Breast epithelium (tissue), 4 donors: ENCODE results near the gene FGFBP2. TPM values are rescaled to one million over a fixed set of nuclear protein-coding genes. Genes with fewer than 3 reads are reported as not detected.

Experiments
- DNase-seq, 2 donors: peaks; one replicate each; pipeline ENCODE4 v3.0.0-alpha.2; 2019; ENCODE audit warnings: low spot score in 2 of 2
- H3K27ac ChIP-seq, 2 donors: fragments of 200-600 bp; sonication (generic) in 1 of 2; one replicate each; pipeline ENCODE4 v1.5.1; 2016 to 2019; ENCODE audit warnings: mild to moderate bottlenecking in 1 of 2
- H3K27me3 ChIP-seq, 2 donors: fragments of 200-600 bp; sonication (generic) in 1 of 2; one replicate each; pipeline versions ENCODE4 v1.5.1 to v1.6.0; 2017 to 2019; ENCODE audit warnings: control low read depth in 1 of 2, mild to moderate bottlenecking in 1 of 2
- H3K36me3 ChIP-seq: fragments of 200-600 bp; one replicate; pipeline ENCODE4 v1.5.1; 2019
- H3K4me1 ChIP-seq, 2 donors: fragments of 200-600 bp; sonication (generic); one replicate each; pipeline ENCODE4 v1.5.1; 2016 to 2019; ENCODE audit warnings: control low read depth in 1 of 2
- H3K4me3 ChIP-seq, 3 donors: fragments of 200-600 bp; sonication (generic); 1 replicate in 2 of 3; 2 replicates in 1 of 3; pipeline ENCODE4 v1.5.1; 2016 to 2019; ENCODE audit warnings: mild to moderate bottlenecking in 3 of 3, moderate library complexity in 2 of 3
- H3K9me3 ChIP-seq, 2 donors: fragments of 200-600 bp; sonication (generic) in 1 of 2; one replicate each; pipeline ENCODE4 v1.5.1; 2016 to 2019; ENCODE audit warnings: control low read depth in 1 of 2
- POLR2A ChIP-seq: fragments of 450-650 bp; IDR thresholded peaks from one replicate; pipeline ENCODE4 v1.6.1; 2016; ENCODE audit warnings: antibody characterized with exemption, mild to moderate bottlenecking, moderate library complexity
- POLR2AphosphoS5 ChIP-seq, 3 donors: sonication (generic); formaldehyde crosslinking; IDR thresholded peaks; one replicate each; pipeline ENCODE4 v1.6.1; 2017; ENCODE audit warnings: antibody characterized with exemption in 3 of 3
- intact Hi-C: fragments of 100-400 bp; cut with DNase I; formaldehyde crosslinking; loops from one replicate; pipeline ENCODE4 v1.15.1; 2023; ENCODE audit warnings: low total_unique reads
- total RNA-seq, 3 donors: library from RNA; depleted of rRNA; stranded (reverse); fragments of >200 nt; gene quantifications; one replicate each; pipeline ENCODE4 v1.1.0, GENCODE V29; 2016
- TF ChIP-seq, protein P1 (sequence below), 3 donors: fragments of 450-650 bp; IDR thresholded peaks; one replicate each; pipeline ENCODE4 v1.5.1; 2016 to 2017; ENCODE audit warnings: antibody characterized with exemption in 3 of 3, mild to moderate bottlenecking in 3 of 3, moderate library complexity in 3 of 3

The FGFBP2 gene
- total RNA-seq, 3 donors from 2014 or later, result 3.4 to 6.4 (median 6.2) TPM

DNA sequence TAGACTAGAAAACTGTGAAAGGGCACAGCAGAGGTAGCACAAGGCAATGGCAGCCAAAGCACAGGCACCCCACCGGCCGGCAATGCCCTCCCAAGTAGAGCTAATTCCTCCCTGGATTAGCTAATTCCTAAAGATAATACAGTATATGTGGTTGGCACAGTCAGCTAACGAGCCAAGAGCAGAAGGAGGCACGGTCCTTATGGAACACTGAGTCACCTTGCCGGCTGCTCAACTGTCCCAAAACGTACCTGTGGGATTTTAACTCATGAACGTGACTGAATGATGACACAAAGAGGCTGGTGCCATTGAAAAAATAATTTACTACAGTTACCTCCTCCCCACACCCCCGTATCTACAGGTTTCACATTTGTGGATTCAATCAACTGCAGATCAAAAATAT lies 15.3 kb downstream of the FGFBP2 start:
- Histone ChIP-seq H3K27me3 (no peaks in the 10 kb centered on the region), H3K4me3 (no peak overlapping the region), H3K36me3 (no peaks in the 10 kb centered on the region), H3K27ac (no peak overlapping the region), H3K4me1 (no peaks in the 10 kb centered on the region), H3K9me3 (no peaks in the 10 kb centered on the region)
- DNase-seq, result no peak
- TF ChIP-seq, protein P1, sequence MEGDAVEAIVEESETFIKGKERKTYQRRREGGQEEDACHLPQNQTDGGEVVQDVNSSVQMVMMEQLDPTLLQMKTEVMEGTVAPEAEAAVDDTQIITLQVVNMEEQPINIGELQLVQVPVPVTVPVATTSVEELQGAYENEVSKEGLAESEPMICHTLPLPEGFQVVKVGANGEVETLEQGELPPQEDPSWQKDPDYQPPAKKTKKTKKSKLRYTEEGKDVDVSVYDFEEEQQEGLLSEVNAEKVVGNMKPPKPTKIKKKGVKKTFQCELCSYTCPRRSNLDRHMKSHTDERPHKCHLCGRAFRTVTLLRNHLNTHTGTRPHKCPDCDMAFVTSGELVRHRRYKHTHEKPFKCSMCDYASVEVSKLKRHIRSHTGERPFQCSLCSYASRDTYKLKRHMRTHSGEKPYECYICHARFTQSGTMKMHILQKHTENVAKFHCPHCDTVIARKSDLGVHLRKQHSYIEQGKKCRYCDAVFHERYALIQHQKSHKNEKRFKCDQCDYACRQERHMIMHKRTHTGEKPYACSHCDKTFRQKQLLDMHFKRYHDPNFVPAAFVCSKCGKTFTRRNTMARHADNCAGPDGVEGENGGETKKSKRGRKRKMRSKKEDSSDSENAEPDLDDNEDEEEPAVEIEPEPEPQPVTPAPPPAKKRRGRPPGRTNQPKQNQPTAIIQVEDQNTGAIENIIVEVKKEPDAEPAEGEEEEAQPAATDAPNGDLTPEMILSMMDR (IDR thresholded peaks at IDR 0.05), result no peak
- TF ChIP-seq POLR2A (no peak), POLR2AphosphoS5 (IDR thresholded peaks at IDR 0.05) (no peak)
- intact Hi-C loops, result no loop called here

DNA sequence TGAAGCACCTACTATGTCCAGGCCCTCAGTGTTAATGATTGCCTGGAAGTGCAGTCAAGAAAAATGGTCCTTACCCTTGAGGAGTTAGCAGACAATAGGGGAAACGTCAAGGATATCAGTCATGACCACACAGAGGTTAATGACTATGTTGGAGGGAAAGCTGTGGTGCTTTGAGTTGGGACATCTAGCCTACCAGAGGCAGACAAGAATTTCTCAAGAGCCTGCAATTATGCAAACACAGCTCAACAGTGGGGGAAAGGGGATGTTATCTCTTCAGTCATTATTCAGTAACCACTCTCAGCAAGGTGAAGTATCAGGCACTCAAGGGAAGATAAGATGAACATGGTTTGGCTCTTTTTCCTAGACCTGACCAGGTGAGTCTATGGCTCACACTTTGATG lies 17.5 kb downstream of the FGFBP2 start:
- Histone ChIP-seq H3K36me3 (no peaks in the 10 kb centered on the region), H3K4me1 (no peaks in the 10 kb centered on the region), H3K4me3 (no peak overlapping the region), H3K27ac (no peak overlapping the region), H3K27me3 (no peaks in the 10 kb centered on the region), H3K9me3 (no peaks in the 10 kb centered on the region)
- TF ChIP-seq, protein P1 (IDR thresholded peaks at IDR 0.05), result no peak
- TF ChIP-seq POLR2AphosphoS5 (IDR thresholded peaks at IDR 0.05) (no peak), POLR2A (no peak)
- intact Hi-C loops, result no loop called here
- no peak for DNase-seq

DNA sequence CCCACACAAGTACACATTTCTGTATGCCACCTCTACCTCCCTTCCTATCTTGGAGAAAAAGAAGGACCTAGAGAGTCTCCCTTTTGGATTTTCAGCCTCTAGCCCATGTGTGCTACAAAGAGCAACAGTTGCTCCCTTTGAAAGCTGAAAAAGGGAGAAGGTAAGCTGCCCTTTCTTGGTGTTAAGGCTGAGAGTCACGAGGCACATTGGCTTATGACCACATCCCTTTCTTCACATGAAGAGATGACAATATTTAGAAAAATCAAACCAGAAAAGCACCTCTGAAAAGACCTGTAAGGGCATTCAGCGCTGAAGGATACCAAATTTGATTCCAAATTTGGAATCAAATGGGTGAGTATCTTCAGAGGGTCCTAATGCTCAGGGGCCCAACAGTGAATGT lies 18.1 kb downstream of the FGFBP2 start:
- H3K27ac ChIP-seq, result no peak overlapping the region
- DNase-seq, result no peak
- H3K4me3 ChIP-seq, result no peak overlapping the region
- H3K9me3 ChIP-seq, result no peaks in the 10 kb centered on the region
- H3K36me3 ChIP-seq, result no peaks in the 10 kb centered on the region
- H3K27me3 ChIP-seq, result no peaks in the 10 kb centered on the region
- H3K4me1 ChIP-seq, result no peaks in the 10 kb centered on the region
- intact Hi-C loops, result no loop called here
- TF ChIP-seq, protein P1 (IDR thresholded peaks at IDR 0.05), result no peak
- TF ChIP-seq POLR2A (no peak), POLR2AphosphoS5 (IDR thresholded peaks at IDR 0.05) (no peak)

DNA sequence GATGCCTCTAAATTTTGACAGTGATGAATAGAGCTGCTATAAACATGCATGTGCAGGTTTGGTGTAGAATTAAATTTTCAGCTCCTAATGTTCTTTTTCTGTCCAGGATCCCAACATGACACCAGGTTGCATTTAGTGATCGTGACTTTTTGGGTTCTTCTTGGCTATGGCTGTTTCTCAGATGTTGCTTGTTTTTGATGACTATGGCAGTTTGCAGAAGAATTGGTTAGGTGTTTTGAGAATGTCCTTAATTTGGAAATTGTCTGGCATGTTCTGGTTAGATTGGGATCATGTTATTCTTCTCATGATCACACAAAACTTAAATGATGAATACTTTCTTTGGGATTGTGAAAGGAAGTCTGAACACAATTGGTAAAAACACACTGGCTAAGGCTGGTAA lies 20.7 kb downstream of the FGFBP2 start:
- intact Hi-C loops, result no loop called here
- no peaks in the 10 kb centered on the region for H3K27me3 ChIP-seq
- no peaks in the 10 kb centered on the region for H3K9me3 ChIP-seq
- TF ChIP-seq, protein P1 (IDR thresholded peaks at IDR 0.05), result no peak
- TF ChIP-seq POLR2AphosphoS5 (IDR thresholded peaks at IDR 0.05) (no peak), POLR2A (no peak)
- no peaks in the 10 kb centered on the region for H3K4me1 ChIP-seq
- H3K36me3 ChIP-seq, result no peaks in the 10 kb centered on the region
- H3K27ac ChIP-seq, result no peak overlapping the region
- no peak for DNase-seq
- H3K4me3 ChIP-seq, result no peak overlapping the region

DNA sequence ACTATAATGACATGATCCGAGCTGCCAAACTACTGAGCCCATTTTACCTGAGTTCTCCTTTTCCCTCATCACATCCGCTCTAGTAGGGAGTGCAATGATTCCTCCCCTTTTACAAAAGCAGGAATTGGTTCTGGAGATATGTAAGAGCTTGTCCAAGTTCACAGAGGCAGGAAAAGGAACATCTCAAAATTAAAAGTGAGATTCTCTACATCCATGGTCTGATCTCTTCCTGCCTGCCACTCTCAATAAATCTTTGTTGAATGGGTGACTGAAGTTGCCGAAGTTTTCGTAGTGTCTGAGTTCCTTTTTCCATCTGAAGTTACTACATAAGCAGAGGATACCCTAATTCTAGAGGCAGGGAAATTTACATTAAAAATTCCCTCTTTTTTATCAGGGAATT lies 24.3 kb downstream of the FGFBP2 start, which contains the start of gene FGFBP1:
Gene FGFBP1, minus strand, starts transcription at position 101 of the 400 bp plus-strand sequence. CDS start 2,108 bp downstream, outside the sequence.
- Histone ChIP-seq H3K27me3 (no peaks in the 10 kb centered on the region), H3K4me3 (no peak within 1 kb of the TSS), H3K9me3 (no peaks in the 10 kb centered on the region), H3K36me3 (no peaks in the 10 kb centered on the region), H3K4me1 (no peaks in the 10 kb centered on the region), H3K27ac (no peak within 1 kb of the TSS)
- intact Hi-C loops, result no loop called here
- TF ChIP-seq POLR2A, result no peak
- no peak for TF ChIP-seq POLR2AphosphoS5 (IDR thresholded peaks at IDR 0.05)
- TF ChIP-seq, protein P1 (IDR thresholded peaks at IDR 0.05), result no peak
- DNase-seq, result no peak
